HG03039 (cell line): ENCODE data around the gene NT5M.
"Not testable (repeated sequence)": the region's sequence is repeated elsewhere in the genome, so short reads cannot be mapped to it uniquely, and the experiment has no call there.

Source experiments
- ATAC-seq: cut with Tn5 transposase; IDR thresholded peaks from one replicate; pipeline ENCODE4 v1.9.1; 2021; ENCODE audit warnings: mild to moderate bottlenecking, moderate library complexity; ENCODE audit not compliant: unreplicated experiment

Gene NT5M

GRCh38 chr17:17370711-17371110, 67.5 kb downstream of the NT5M start:
- ATAC-seq: no peak

- ATAC-seq: no peak
Observed at GRCh38 chr17:17372856-17373520, 69.8 kb downstream of the NT5M start.

- ATAC-seq: no peak
Observed at GRCh38 chr17:17375841-17376240, 72.7 kb downstream of the NT5M start.

GRCh38 chr17:17376362-17376761, 73.2 kb downstream of the NT5M start:
- ATAC-seq: no peak

GRCh38 chr17:17377071-17377967, 74.1 kb downstream of the NT5M start:
- ATAC-seq: no peak

- ATAC-seq: no peak
Observed at GRCh38 chr17:17379197-17379991, 76.2 kb downstream of the NT5M start.

GRCh38 chr17:17380145-17380925, 77.2 kb downstream of the NT5M start:
- no peak for ATAC-seq

GRCh38 chr17:17381446-17382064, 78.4 kb downstream of the NT5M start:
- ATAC-seq: no peak

GRCh38 chr17:17382065-17382459, 78.9 kb downstream of the NT5M start:
- no peak for ATAC-seq

GRCh38 chr17:17382971-17383370, 79.8 kb downstream of the NT5M start:
- ATAC-seq: no peak

- ATAC-seq: not testable (repeated sequence)
Observed at GRCh38 chr17:17383431-17384290, 80.5 kb downstream of the NT5M start.

GRCh38 chr17:17384291-17384615, 81.1 kb downstream of the NT5M start:
- no peak for ATAC-seq

- ATAC-seq: no peak
Observed at GRCh38 chr17:17384961-17385360, 81.8 kb downstream of the NT5M start.

- no peak for ATAC-seq
Observed at GRCh38 chr17:17385491-17385890, 82.3 kb downstream of the NT5M start.

- ATAC-seq: no peak
Observed at GRCh38 chr17:17386094-17386800, 83.1 kb downstream of the NT5M start.

- no peak for ATAC-seq
Observed at GRCh38 chr17:17387017-17387497, 83.9 kb downstream of the NT5M start.

- ATAC-seq: no peak
Observed at GRCh38 chr17:17387498-17388362, 84.6 kb downstream of the NT5M start.
